T-helper 2 cell treated with Interferon-gamma antibody and Interleukin-4, amounts not matched to agents 100 ng/mL and 5 ng/mL, for 36 hours (primary cell): Measurements from ENCODE around the gene CSMD2. TPM values are rescaled to one million over a fixed set of nuclear protein-coding genes. Genes with fewer than 3 reads are reported as not detected.

Source experiments
- intact Hi-C: fragments of 100-400 bp; cut with micrococcal nuclease; formaldehyde crosslinking; loops from one replicate; pipeline ENCODE4 v1.15.1; 2023
- total RNA-seq: library from RNA; stranded (reverse); gene quantifications from 2 replicates; pipeline ENCODE4 v1.2.3, GENCODE V29; 2022

The CSMD2 gene
- total RNA-seq, 1 donor from 2014 or later, result not detected

GRCh38 chr1:33468011-33468410 is 697.0 kb downstream of the CSMD2 start:
- intact Hi-C loops, result no loop called here

GRCh38 chr1:33466159-33466558 is 698.9 kb downstream of the CSMD2 start:
- intact Hi-C loops, result no loop called here

GRCh38 chr1:33465316-33465715 is 699.7 kb downstream of the CSMD2 start:
- intact Hi-C loops, result no loop called here

- intact Hi-C loops, result no loop called here
Observed at GRCh38 chr1:33464552-33464951, 700.5 kb downstream of the CSMD2 start.

Other genes starting within 250 kb of the CSMD2 start
- gene C1orf94, start 11.7 kb upstream of the CSMD2 start, total RNA-seq, result not detected in 2 replicates